Thyroid gland (tissue), 4 donors: ENCODE results near the gene LRRC27. TPM values are rescaled to one million over a fixed set of nuclear protein-coding genes. Genes with fewer than 3 reads are reported as not detected.

Experiments used
- DNase-seq, 2 donors: peaks; one replicate each; pipeline ENCODE4 v3.0.0-alpha.2; 2019
- H3K27ac ChIP-seq, 3 donors: fragments of 200-600 bp; sonication (generic); 1 replicate in 2 of 3; 2 replicates in 1 of 3; pipeline ENCODE4 v1.5.1; 2016 to 2019; ENCODE audit warnings: mild to moderate bottlenecking in 1 of 3, moderate library complexity in 1 of 3
- H3K27me3 ChIP-seq: fragments of 200-600 bp; sonication (generic); one replicate; pipeline ENCODE4 v1.5.1; 2019
- H3K36me3 ChIP-seq, 2 donors: fragments of 200-600 bp; sonication (generic); one replicate each; pipeline ENCODE4 v1.5.1; 2016 to 2019
- H3K4me1 ChIP-seq, 2 donors: fragments of 200-600 bp; sonication (generic); one replicate each; pipeline ENCODE4 v1.5.1; 2017 to 2019
- H3K4me3 ChIP-seq, 3 donors: fragments of 200-600 bp; sonication (generic); replicated peaks in 1 of 3; 1 replicate in 2 of 3; 2 replicates in 1 of 3; pipeline ENCODE4 v1.5.1; 2016; ENCODE audit warnings: mild to moderate bottlenecking in 1 of 3
- H3K9me3 ChIP-seq: fragments of 200-600 bp; sonication (generic); one replicate; pipeline ENCODE4 v1.5.1; 2017
- CTCF ChIP-seq, 6 experiments: fragments of 200-600 bp in 3 of 6; fragments of 450-650 bp in 3 of 6; sonication (generic) in 3 of 6; IDR thresholded peaks; one replicate each; pipeline ENCODE4 v1.5.1; 2016 to 2019; ENCODE audit warnings: antibody characterized with exemption in 6 of 6, mild to moderate bottlenecking in 2 of 6, inconsistent platforms in 1 of 6, moderate library complexity in 1 of 6
- POLR2A ChIP-seq, 2 donors: fragments of 450-650 bp; IDR thresholded peaks; one replicate each; pipeline ENCODE4 v1.6.1; 2017; ENCODE audit warnings: antibody characterized with exemption in 2 of 2, mild to moderate bottlenecking in 2 of 2, moderate library complexity in 1 of 2
- WGBS, 2 donors: methylation state at CpG; one replicate each; pipeline ENCODE4 v1.1.5; 2017; 5-methylcytosine and 5-hydroxymethylcytosine counted together
- intact Hi-C: fragments of 100-400 bp; cut with DNase I; formaldehyde crosslinking; loops from one replicate; pipeline ENCODE4 v1.15.1; 2023
- total RNA-seq, 4 donors: library from RNA; depleted of rRNA; stranded (reverse); fragments of >200 nt; gene quantifications; one replicate each; pipeline ENCODE4 v1.2.3, GENCODE V29; 2016

Gene LRRC27
- total RNA-seq, 4 donors from 2014 or later, result 14.0 to 24.4 (median 19.4) TPM

- H3K9me3 ChIP-seq, result no peaks in the 10 kb centered on the region
Measured at GRCh38 chr10:132320654-132321469, 11.1 kb upstream of the LRRC27 start.

GRCh38 chr10:132321726-132322125 lies 10.3 kb upstream of the LRRC27 start:
- Histone ChIP-seq H3K36me3 (no peaks in the 10 kb centered on the region), H3K27me3 (no peaks in the 10 kb centered on the region), H3K9me3 (no peaks in the 10 kb centered on the region), H3K27ac (no peak overlapping the region), H3K4me3 (no peak overlapping the region), H3K4me1 (peaks cover 0 to 8% of the 10 kb centered on the region in 2 donors)
- no peak for DNase-seq
- 91 to 97% methylated on average over 10 of the region's 10 CpGs for WGBS, 2 donors
- intact Hi-C loops, result no loop called here
- no peak for TF ChIP-seq POLR2A (IDR thresholded peaks at IDR 0.05)
- no peak for TF ChIP-seq CTCF (IDR thresholded peaks at IDR 0.05)

More at GRCh38 chr10:132320654-132321469, 11.1 kb upstream of the LRRC27 start:
- Histone ChIP-seq H3K36me3 (no peaks in the 10 kb centered on the region), H3K27me3 (no peaks in the 10 kb centered on the region), H3K4me3 (no peak overlapping the region), H3K4me1 (peaks cover 0 to 8% of the 10 kb centered on the region in 2 donors), H3K27ac (no peak overlapping the region)
- no peak for DNase-seq
- TF ChIP-seq CTCF (IDR thresholded peaks at IDR 0.05) (no peak), POLR2A (IDR thresholded peaks at IDR 0.05) (no peak)
- intact Hi-C loops, result no loop called here
- WGBS, 2 donors, result 88 to 92% methylated on average over 13 of the region's 13 CpGs

GRCh38 chr10:132322586-132323048 lies 9.4 kb upstream of the LRRC27 start:
- TF ChIP-seq POLR2A (IDR thresholded peaks at IDR 0.05) (no peak), CTCF (IDR thresholded peaks at IDR 0.05) (no peak)

GRCh38 chr10:132324186-132324585 lies 7.8 kb upstream of the LRRC27 start:
- no peaks in the 10 kb centered on the region for H3K9me3 ChIP-seq
- intact Hi-C loops, result no loop called here
- WGBS, 2 donors, result 94 to 98% methylated on average over 1 of the region's 1 CpG
- no peak overlapping the region for H3K4me3 ChIP-seq
- peaks cover 0 to 8% of the 10 kb centered on the region in 2 donors for H3K4me1 ChIP-seq
- H3K27me3 ChIP-seq, result no peaks in the 10 kb centered on the region
- H3K36me3 ChIP-seq, result no peaks in the 10 kb centered on the region
- TF ChIP-seq POLR2A (IDR thresholded peaks at IDR 0.05) (no peak), CTCF (IDR thresholded peaks at IDR 0.05) (no peak)
- no peak overlapping the region for H3K27ac ChIP-seq
- no peak for DNase-seq

More at GRCh38 chr10:132322586-132323048, 9.4 kb upstream of the LRRC27 start:
- intact Hi-C loops, result no loop called here
- H3K27me3 ChIP-seq, result no peaks in the 10 kb centered on the region
- H3K4me1 ChIP-seq, result peaks cover 0 to 8% of the 10 kb centered on the region in 2 donors
- H3K9me3 ChIP-seq, result no peaks in the 10 kb centered on the region
- WGBS, 2 donors, result 82% methylated on average over 6 of the region's 6 CpGs
- no peak overlapping the region for H3K27ac ChIP-seq
- H3K4me3 ChIP-seq, result no peak overlapping the region
- H3K36me3 ChIP-seq, result no peaks in the 10 kb centered on the region
- DNase-seq, result no peak

GRCh38 chr10:132326344-132326889 lies 5.6 kb upstream of the LRRC27 start:
- H3K36me3 ChIP-seq, result no peaks in the 10 kb centered on the region
- TF ChIP-seq CTCF (IDR thresholded peaks at IDR 0.05), result no peak
- no peak for TF ChIP-seq POLR2A (IDR thresholded peaks at IDR 0.05)
- H3K4me1 ChIP-seq, result peaks cover 10 to 12% of the 10 kb centered on the region in 2 donors
- no peak overlapping the region for H3K27ac ChIP-seq
- no peak for DNase-seq
- WGBS, 2 donors, result 86 to 97% methylated on average over 10 to 11 of the region's 11 CpGs
- no peaks in the 10 kb centered on the region for H3K9me3 ChIP-seq
- H3K4me3 ChIP-seq, result no peak overlapping the region
- no peaks in the 10 kb centered on the region for H3K27me3 ChIP-seq
- intact Hi-C loops, result no loop called here
